Activated naive CD4-positive, alpha-beta T cell treated with anti-CD3 and anti-CD28 coated beads, Interleukin-2, amount 50 U/mL, for 16 hours (primary cell): Measurements from ENCODE around the gene PELO.
"Not testable (repeated sequence)": the region's sequence is repeated elsewhere in the genome, so short reads cannot be mapped to it uniquely, and the experiment has no call there.

Experiments
- DNase-seq: peaks from one replicate; pipeline ENCODE4 v3.0.0-alpha.2; 2020

The PELO gene

DNA sequence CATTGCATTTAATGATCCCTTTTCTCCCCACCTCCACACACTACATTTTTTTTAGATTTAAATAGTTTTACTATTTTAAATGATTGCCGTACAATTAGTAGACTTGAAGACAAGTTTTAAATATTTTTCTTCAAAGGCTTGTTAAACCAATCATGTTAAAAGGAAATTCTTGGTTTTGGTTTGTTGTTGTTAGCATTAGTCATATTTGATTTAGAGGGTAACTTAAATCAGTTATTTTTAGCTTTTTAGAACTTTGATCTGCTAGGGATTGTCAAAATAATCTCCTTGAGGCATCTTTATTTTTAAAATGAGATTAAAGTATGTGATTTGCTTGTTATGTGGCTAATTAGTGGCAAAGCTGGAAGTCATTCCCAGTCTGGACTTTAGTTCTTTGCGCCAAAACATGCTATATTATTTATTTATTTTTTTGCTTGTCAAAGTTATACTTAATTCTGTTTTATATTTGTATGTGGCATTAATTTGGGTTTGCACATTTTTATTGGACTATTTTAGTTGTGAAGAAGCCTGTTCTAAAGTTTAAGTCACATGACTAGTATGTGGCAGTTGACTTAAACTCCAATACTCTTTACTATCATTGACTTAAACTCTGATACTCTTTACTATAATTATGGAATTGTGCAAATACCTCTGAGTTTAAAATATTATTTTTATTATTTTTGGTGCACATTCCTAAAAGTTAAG is 14.7 kb downstream of the PELO start:
- DNase-seq: no peak

DNA sequence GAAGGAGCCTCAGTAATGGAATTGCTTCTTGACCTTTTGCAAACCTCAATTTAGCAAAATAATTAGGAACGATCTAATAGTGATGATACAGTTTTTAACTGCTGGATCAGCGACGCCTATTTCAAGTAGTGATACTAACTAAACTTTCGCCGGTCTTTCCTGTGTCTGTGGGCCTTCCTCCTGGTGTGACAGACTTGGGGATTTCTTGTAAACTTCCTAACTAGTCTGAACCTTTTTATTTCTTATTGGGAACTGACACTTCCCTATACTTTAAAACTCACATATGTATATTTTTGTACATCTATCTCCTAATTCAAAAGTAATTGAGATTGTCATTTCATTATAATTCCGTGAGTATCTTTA is 15.2 kb downstream of the PELO start:
- no peak for DNase-seq

DNA sequence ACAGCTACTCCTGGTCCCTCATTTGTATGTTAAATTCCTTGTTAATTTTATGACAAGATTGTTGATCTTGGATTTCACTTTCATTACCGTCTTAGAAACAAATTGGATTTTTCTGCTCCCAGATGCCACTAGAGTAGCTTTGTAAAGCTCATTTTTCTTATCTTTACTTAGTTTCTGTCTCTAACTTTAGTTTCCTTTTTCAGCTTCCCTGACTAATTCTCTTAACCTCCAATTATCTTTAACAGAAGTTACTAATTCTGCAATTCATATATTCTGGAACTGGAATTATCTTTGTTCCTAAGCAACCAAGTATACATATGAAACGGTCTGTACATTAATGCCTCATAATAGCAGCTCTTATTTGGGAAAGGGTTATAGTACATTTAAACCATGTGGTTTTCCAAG is 16.7 kb downstream of the PELO start:
- no peak for DNase-seq

DNA sequence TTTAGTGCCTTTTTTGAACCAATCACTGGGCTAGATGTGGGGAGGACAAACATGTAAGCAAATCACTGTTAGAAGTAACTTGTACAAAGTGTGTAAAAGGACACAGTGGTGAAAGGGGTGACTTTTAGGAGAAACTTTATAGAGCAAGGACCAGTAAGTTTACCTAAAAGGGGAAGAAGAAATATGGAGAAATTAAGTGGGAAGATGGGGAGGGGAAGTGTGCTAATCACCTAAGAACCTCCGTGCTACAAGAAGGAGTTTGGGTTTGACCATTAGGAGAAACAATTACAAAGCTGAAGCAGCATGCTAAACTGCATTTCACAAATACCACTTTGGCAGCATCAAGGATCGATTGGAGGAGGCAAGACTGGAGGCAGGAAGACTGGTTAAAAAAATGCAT is 17.3 kb downstream of the PELO start:
- DNase-seq: no peak

DNA sequence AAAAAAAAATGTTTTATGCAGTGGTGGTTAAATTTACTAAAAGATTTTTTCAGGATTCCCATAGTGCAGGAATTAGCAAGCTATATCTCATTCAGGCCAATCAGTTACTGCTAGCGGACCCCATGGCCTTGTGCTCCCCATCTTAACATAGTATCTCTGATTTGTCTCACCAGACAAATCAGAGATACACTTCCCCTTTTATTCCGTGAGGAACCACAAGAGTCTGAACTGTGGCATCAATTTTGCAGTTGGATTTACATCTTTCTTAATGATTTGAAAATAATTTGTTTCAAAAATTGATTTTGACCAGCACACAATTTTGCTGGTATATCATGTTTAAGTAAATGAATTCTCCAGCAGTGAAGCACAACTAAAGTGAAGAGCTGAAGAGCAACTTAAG is 17.9 kb downstream of the PELO start:
- no peak for DNase-seq

DNA sequence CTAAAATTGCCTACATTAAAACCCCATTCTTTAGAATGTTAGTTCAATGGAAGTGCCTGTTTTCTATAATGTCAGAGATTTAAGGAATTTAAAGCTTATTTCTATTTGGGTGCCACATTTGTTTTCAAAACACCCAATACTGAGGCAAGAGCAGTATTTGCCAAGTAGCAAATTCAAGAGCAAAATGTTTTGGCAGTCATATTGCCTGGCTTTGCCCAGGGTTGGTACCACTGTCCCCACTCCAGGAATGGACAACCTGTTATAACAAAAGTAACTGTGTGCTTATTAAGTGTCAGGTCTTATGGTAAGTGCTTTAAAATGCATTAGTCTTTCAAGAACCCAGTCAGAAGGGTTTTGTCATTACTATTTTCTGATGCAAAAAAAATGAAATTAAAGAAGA is 19.3 kb downstream of the PELO start:
- DNase-seq: no peak

DNA sequence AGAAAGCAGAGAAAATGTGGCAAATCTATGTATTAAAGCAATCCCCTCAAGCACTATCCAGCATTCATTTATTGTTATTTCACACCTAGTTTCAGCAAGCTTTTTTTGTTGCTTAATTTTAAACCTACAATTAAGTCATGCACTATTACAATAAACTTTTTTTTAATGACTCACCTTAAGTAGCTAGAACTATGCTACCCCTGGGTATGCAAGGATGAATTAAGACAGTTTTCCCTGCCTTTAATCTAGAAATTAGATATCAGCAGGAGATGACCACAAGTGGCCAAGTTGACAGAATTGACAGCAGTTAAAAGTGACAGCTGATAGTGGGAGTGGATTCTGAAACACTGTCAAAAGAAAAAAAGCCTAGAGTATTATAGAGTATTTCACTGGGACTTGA is 20.0 kb downstream of the PELO start:
- no peak for DNase-seq

DNA sequence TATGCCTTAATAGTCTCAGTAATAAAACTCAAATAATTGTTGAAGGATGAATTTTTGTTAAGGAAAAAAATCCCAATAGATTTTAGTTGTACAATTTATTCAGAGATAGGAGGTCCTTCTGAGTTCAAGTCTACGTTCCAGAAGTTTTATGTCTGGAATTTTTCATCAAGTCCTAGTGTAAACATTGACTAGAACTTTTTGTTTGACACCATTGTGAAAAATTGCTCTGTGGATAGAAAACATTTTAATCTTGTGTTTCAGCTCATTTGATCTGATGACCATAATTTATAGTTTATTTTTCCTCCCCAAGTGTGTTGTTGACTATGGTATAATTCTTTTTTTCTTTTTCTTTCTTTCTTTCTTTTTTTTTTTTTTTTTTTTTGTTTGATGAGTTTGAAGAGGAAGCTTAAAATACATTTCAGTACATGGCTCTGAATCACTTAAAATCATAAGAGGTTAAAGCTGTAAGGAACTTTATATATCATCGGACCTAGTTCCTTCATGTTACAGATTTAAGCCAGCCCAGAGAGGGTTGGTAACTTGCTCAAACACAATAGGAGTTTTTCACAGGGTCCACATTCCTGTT is 20.7 kb downstream of the PELO start:
- DNase-seq: no peak

DNA sequence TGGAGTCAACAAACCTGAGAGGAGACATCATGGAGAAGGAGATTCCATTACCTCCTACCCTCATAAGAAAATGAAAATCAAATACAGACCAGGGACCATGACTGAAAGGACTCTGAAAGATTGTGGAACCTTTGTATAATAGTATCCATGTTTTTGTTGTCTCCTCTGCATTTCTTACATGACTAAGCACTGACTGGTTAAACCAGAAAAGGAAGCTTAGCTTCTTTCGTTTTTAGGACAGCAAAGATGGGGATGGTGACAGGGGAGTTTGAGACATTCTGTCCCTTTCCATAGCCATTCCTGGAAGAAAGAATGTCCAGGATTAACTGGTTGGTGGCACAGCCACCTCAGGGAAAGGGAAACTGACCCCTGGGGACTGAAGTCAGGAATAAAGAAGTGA is 22.2 kb downstream of the PELO start:
- DNase-seq: no peak

DNA sequence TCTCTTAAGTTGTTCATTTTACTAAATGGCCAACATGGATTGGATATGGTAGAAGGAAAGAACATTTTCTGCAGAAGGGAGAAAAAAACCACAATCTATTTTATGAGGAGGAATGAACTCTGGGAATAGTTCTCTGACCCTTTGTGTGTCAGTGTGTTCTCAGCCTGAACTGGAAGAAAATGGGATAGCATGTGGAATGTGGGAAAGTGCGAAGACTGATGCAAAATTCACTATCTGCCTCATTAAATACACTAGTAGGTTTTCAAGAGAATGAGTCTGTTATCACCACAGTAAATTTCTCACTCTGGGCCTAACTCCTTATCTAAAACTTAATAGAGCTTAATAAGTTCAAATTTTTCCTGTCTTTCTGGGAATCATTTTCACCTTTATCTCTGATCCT is 22.7 kb downstream of the PELO start:
- DNase-seq: no peak

DNA sequence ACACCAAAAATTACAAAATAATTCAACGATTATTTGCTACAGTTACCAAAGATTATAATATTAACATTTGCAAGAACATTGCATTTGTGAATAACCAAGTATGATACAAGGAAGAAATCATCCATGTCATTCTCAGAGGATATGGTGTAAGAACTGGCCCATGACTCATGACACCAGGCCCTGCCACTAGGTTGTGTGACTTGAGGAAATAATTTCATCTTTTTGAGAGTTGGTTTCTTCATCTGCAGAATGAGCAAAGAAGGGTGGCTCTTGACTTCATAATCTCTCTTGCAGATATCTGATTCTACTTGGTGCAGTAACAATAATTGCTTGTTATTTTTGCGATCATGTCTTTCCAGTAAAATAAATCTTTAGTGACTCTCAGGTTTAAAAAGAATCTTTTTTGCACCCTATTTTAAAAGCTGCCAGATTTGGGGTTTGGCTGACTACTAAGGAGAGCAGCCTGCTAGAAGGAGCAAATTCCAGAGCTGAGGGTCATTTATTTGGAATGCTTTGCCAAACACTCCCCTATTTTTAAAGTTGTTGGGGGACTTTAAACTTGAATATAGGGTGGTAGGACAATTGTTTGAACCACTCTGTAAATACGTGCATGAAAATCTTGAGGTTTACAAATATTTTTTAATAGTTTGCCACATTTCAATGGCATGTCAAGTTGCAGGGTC is 23.5 kb downstream of the PELO start:
- DNase-seq: no peak

DNA sequence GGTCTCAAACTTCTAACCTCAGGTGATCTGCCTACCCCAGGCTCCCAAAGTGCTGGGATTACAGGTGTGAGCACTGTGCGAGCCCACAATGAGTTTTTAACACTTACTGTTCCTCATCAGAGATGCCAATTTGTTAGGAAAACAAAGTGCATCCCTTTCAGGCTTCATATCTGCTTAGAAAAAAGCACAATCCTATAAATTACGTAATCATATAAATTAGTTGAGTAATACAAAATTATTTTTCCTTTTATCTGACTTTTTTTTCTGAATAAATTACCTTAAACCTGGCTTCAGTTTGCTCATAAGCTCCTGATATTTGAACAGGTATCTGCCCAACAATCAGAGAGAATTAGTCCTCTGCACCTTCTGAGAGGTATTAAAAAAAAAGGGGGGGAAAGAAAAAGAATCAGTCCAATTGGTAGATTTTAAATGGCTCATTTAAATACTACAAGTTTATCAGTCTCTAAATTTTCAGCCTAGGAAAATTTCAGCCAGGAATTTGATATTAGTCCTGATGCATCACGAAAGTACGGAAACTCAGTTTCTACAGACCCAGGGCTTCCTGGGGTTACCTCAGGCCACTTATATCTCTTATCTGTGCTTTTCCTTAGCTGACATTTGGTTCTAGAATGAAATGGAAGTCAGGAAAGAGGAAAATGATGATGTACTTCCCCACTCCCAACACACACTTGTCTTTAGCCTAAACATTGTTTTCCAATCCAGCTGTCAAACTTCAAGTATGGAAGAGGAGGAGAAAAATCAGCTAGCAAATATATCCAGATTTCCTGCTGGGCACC is 26.8 kb downstream of the PELO start:
- no peak for DNase-seq

DNA sequence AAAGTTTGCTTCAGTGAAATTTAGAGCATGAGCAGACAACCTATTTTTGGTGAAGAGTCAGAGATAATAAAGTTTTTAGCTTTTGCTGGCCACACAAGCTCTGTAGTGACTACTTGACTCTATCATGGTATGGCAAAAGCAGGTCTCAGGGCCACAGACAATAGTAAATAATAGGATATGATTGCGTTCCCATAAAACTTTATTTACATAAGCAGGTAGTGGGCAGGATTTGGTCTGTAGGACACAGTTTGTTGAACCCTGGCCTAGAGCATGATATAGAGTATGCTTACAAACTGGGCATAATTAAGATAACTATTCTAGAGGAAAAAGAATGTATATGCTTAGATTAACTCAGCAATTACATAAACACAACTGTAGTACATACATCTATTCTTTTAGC is 30.1 kb downstream of the PELO start:
- DNase-seq: no peak

DNA sequence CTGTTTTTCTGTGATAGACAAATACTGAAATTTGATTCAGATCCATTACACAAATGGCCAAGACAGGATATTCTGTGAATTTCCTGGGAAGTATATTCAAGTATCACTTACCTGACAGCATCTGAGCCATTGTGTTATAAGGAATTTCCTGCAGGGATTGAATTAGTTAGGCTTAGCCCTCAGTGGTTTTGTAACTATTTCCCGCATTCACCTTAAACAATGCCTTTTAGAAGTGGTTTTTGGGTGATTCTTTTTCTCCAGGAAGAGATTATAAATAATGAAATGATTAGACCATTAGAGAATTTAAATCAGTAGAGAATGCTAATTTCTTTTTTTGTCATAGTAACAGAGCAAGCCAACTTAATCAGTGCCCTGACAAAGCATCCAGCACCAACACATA is 30.6 kb downstream of the PELO start:
- no peak for DNase-seq

DNA sequence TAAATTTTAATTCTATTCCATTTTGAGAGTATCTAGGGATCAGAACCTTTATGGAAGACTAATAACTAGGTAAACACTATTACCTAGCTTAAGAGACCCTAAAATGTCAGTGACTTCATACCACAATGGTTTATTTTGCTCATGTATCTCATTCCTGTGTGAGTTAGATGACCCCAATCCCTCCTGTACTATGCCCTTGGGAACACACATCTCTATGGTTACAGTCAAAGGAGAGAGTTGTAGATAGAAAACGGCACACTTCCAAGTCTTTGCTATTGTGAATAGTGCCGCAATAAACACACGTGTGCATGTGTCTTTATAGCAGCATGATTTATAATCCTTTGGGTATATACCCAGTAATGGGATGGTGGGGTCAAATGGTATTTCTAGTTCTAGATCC is 31.1 kb downstream of the PELO start:
- DNase-seq: not testable (repeated sequence)

DNA sequence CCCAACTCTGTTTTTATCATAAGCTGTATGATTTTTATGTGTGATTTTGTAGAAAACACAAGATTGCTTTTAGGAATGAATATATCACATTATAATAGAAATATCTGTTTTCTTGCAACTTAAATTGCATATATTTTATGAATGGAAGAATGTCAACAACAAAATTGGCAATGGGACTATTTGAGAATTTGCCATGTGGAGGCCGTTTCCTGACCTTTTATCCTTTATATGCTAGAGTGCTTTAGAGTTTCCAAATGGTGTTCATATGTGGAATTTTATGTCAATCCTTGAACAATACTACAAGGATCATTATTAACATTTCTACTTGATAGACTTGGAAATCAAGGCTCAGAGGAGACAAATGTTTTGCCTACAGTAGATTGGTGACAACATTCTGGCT is 34.2 kb downstream of the PELO start:
- DNase-seq: no peak

DNA sequence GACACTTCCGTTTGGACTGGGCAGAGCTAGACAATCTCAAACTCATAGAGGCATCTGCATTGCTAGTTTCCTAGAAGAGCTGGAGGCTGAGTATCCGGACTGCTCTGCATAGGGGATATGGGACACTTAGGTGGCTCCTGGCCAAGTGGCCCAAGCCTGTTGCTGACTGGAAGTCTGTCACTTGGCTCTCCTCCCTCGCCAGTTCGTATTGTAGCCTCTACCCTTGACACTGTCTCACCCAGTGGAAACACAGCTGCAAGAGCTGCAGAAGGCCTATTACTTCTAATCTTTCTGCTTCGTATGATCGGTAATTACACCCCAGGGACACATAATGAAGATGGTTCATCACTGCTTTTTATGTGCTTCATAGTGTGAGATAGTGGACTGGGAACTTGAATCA is 34.7 kb downstream of the PELO start:
- no peak for DNase-seq

DNA sequence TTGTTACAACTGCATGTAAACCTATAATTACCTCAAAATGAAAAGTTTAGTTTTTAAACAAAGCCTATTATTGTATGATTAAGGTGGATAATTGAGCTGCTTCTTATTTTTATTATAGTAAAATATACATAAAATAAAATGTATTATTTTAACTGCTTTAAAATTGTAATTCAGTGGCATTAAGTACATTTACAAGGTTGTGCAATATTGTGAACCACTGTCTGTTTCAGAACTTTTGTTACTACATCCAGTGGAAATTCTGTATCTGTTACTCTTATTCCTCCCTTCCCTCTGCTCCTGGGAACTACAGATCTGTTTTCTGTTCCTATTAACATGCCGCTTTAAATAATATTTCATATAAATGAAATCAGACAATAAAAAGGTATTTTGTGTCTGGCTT is 37.1 kb downstream of the PELO start:
- DNase-seq: no peak

DNA sequence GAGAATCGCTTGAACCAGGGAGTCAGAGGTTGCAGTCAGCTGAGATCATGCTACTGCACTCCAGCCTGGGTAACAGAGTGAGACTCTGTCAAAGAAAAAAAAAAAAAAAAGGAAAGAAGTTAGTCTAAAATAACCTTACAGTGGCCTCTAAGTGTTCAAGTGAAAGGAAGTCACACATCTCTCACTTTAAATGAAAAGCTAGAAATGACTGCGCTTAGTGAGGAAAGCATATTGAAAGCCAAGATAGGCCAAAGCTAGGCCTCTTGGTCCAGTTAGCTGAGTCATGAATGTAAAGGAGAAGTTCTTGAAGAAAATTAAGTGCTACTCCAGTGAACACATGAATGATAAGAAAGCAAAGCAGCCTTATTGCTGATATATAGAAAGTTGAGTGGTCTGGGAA is 38.1 kb downstream of the PELO start:
- DNase-seq: no peak

DNA sequence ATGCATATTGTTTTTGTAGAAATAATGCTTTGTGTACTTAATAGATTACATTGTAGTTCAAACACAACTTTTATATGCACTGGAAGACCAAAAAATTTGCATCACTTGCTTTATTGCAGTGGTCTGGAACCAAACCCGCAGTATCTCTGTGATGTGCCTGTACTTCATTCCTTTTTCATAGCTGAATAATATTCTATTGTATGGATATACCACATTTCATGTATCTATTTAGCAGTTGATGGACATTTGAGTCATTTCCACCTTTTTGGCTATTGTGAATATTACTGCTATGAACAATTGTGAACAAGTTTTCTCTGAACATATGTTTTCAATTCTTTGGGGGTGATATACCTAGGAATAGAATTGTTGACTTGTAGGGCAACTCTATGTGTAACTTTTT is 40.1 kb downstream of the PELO start:
- no peak for DNase-seq

DNA sequence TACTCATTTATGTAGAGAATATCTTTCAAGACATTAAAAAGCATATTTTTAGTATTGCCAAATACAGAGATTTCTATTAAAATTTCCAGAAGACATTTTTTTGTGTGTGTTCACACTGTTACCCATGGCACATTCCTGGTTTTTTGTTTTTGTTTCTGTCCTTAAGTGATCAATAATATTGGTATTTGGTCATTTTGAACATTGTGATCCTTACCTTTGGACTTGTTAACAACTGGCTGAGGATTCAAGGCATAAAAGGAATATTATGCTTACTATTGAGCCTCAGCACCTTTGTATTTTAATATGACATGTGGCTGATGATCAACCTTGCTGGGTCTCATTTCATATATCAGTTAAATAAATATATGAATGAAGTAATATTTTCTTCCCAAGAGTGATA is 41.9 kb downstream of the PELO start:
- DNase-seq: no peak

DNA sequence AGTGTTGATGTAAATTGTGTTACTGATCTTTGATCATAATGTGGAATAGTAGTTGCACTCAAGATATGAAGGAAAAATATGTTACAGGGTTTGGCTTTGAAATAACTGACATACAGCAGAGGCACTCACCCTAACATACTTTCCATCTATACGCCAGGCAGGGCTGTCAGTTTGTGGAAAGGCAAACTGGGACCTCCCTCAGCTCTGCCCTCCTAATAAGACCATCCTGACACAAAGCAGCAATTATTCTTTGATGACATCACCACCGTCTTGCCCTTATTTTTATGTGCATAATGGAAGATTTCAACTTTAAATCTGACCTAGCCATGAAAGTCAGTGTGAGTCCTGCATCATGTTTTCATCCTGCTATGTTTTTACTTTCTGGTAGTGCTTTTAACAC is 42.9 kb downstream of the PELO start:
- DNase-seq: no peak

DNA sequence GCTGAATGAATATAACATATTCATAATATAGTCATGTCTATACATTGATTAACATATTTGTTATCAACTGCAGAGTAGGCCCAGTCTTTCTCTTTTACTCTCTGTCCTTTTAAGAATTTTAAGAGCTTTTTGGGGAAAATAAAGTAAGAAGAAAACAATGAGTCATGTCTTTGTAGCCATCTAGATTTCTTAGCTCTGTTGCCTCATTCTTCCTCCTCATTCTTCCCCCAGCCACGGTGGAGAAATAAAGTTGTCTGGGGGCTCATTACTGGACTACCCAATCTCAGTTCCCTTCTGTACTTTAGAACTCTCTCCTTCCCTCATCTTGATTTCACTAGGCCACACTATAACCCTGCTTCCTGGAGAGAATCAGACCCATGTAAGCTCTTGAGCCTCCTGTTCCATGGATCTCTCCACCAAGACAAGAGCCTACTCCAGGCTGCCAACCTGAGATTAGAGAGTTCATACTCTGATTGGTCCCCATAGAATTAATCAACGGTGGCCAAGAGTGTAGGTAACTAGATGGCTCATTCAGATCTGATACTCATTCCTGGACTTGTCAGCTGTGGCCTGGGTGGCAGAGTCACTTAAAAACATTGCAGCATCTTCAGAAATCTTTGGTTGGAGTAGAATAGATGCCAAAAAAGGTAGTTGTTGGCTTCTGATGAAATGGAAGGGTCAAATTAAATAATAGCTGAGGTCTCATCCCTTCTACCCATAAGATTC is 44.2 kb downstream of the PELO start:
- no peak for DNase-seq
